Activated gamma-delta T cell treated with anti-CD3 and anti-CD28 coated beads, Interleukin-2, amount 50 U/mL, for 16 hours (primary cell): ENCODE data around the gene HINT1.

Source experiments
- DNase-seq: peaks from one replicate; pipeline ENCODE4 v3.0.0-alpha.2; 2020; ENCODE audit warnings: low read depth

The HINT1 gene

GRCh38 chr5:131109540-131110255, 55.4 kb downstream of the HINT1 start:
- DNase-seq = no peak
